GM23248 (cell line): ENCODE results near the gene SLC9A9.

ENCODE experiments used
- EZH2 ChIP-seq: fragments of 200-600 bp; sonication (generic); IDR thresholded peaks from 2 replicates; pipeline ENCODE4 v1.6.1; 2018; ENCODE audit warnings: antibody characterized with exemption, mild to moderate bottlenecking; ENCODE audit not compliant: insufficient read depth, poor library complexity, severe bottlenecking
- EZH2phosphoT487 ChIP-seq: fragments of 200-600 bp; sonication (generic); IDR thresholded peaks from 2 replicates; pipeline ENCODE4 v1.6.1; 2018; ENCODE audit warnings: antibody characterized with exemption, moderate library complexity, mild to moderate bottlenecking, low read depth; ENCODE audit not compliant: insufficient read depth

GRCh38 chr3:143603774-143604173 lies 244.5 kb downstream of the SLC9A9 start:
- TF ChIP-seq EZH2phosphoT487 (no peak), EZH2 (no peak)
